ENCODE measurements around the gene S100A10.

Gene S100A10

DNA sequence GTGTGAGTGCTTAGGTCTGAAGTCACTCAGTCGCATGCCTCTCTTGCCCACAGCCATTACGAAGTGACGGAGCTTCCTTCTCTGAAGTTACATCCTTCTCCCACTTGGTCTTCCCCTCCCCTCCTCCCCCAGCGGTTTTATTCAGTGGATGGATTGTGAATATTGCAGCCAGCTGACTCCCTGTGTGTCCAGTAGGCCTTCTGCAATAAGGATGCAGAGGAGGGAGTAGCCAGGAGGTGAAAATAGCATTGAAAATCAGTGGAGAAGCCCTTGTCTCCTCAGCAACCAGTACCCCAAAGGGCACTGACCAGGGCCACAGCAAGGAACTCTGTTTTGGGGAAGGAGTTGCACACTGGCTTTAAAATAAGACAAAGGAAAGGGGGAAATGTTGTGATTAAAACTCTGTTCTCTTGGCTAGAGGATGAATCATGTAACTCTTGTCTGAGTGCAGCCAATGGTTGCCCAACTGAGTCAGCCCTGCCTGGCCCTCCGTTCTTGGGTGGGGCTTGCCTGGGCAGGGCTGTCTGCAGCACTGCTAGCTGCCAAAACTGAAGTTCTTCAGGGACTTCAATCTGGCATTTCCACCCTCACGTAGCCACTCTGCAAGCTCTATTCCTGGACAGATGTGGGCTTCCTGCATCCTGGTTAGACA is 4.3 kb downstream of the S100A10 start:
- Histone ChIP-seq H3K4me2 (ENCODE audit: low read depth, low read length, poor library complexity, severe bottlenecking) (no peak overlapping the region), H3K27ac (ENCODE audit: low read depth, low read length) (no peak overlapping the region), H3K27me3 (ENCODE audit: low read length) (no peaks in the 10 kb centered on the region), H3K4me3 (ENCODE audit: insufficient read depth, low read length, poor library complexity, severe bottlenecking) (no peak overlapping the region), H3K36me3 (ENCODE audit: low read length) (no peaks in the 10 kb centered on the region), H4K20me1 (ENCODE audit: low read depth, low read length) (no peaks in the 10 kb centered on the region), H3F3A (ENCODE audit: insufficient read depth) (no peaks in the 10 kb centered on the region), H3K79me2 (ENCODE audit: insufficient read depth, low read length) (no peaks in the 10 kb centered on the region), H3K9ac (ENCODE audit: low read length) (no peak overlapping the region), H2AFZ (ENCODE audit: low read depth, low read length, severe bottlenecking) (no peak overlapping the region), H3K9me3 (ENCODE audit: insufficient read depth, low read length) (no peaks in the 10 kb centered on the region), H3K9me2 (replicated peaks; ENCODE audit: insufficient read depth, low read length) (no peaks in the 10 kb centered on the region)
- TF ChIP-seq CTCF (IDR thresholded peaks at IDR 0.05; ENCODE audit: insufficient read depth, low read length, poor library complexity, severe bottlenecking) (no peak), EZH2phosphoT487 (conservative IDR thresholded peaks at IDR 0.05; ENCODE audit: low read length) (no peak)

DNA sequence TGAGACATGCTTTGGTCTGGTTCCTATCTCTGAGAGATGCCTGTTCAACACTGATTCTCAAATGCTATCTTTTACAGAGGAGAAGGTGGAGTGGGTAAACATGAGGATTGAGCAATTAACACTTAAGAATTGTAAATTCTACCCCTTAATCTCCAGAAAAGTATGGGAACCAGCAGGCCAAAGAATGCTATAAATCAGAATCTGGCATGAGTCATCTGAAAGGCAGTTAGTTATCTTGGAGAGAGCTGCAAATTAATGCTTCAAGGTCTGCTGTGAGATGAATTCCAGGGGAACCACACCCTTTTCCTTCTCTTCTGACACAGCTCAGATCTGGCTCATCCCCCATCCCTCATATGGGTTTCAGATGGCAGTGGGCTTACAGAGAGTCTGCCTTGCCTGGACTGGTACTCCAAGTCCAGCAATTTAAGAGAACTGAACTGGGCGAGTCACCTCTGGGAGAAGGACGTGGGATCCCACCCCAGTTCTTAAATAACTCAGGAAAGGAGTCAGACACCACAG is 5.2 kb downstream of the S100A10 start:
- Histone ChIP-seq H2AFZ (ENCODE audit: low read depth, low read length, severe bottlenecking) (no peak overlapping the region), H3K9me2 (replicated peaks; ENCODE audit: insufficient read depth, low read length) (no peaks in the 10 kb centered on the region), H3K27ac (ENCODE audit: low read depth, low read length) (no peak overlapping the region), H3K27me3 (ENCODE audit: low read length) (no peaks in the 10 kb centered on the region), H3F3A (ENCODE audit: insufficient read depth) (no peaks in the 10 kb centered on the region), H3K4me2 (ENCODE audit: low read depth, low read length, poor library complexity, severe bottlenecking) (no peak overlapping the region), H3K9ac (ENCODE audit: low read length) (no peak overlapping the region), H4K20me1 (ENCODE audit: low read depth, low read length) (no peaks in the 10 kb centered on the region), H3K9me3 (ENCODE audit: insufficient read depth, low read length) (no peaks in the 10 kb centered on the region), H3K36me3 (ENCODE audit: low read length) (no peaks in the 10 kb centered on the region), H3K4me3 (ENCODE audit: insufficient read depth, low read length, poor library complexity, severe bottlenecking) (no peak overlapping the region), H3K79me2 (ENCODE audit: insufficient read depth, low read length) (no peaks in the 10 kb centered on the region)
- no peak for TF ChIP-seq EZH2phosphoT487 (conservative IDR thresholded peaks at IDR 0.05; ENCODE audit: low read length)
- TF ChIP-seq CTCF (IDR thresholded peaks at IDR 0.05; ENCODE audit: insufficient read depth, low read length, poor library complexity, severe bottlenecking), result no peak

- no peak overlapping the region for H3K27ac ChIP-seq (ENCODE audit: low read depth, low read length)
- no peak overlapping the region for H3K4me3 ChIP-seq (ENCODE audit: insufficient read depth, low read length, poor library complexity, severe bottlenecking)
- no peaks in the 10 kb centered on the region for H3K79me2 ChIP-seq (ENCODE audit: insufficient read depth, low read length)
- no peaks in the 10 kb centered on the region for H3F3A ChIP-seq (ENCODE audit: insufficient read depth)
- no peaks in the 10 kb centered on the region for H3K9me3 ChIP-seq (ENCODE audit: insufficient read depth, low read length)
- H2AFZ ChIP-seq (ENCODE audit: low read depth, low read length, severe bottlenecking), result no peak overlapping the region
- no peaks in the 10 kb centered on the region for H4K20me1 ChIP-seq (ENCODE audit: low read depth, low read length)
- H3K9me2 ChIP-seq (replicated peaks; ENCODE audit: insufficient read depth, low read length), result no peaks in the 10 kb centered on the region
- no peaks in the 10 kb centered on the region for H3K36me3 ChIP-seq (ENCODE audit: low read length)
- H3K27me3 ChIP-seq (ENCODE audit: low read length), result no peaks in the 10 kb centered on the region
- no peak overlapping the region for H3K4me2 ChIP-seq (ENCODE audit: low read depth, low read length, poor library complexity, severe bottlenecking)
- H3K9ac ChIP-seq (ENCODE audit: low read length), result no peak overlapping the region
- no peak for TF ChIP-seq EZH2phosphoT487 (conservative IDR thresholded peaks at IDR 0.05; ENCODE audit: low read length)
- TF ChIP-seq CTCF (IDR thresholded peaks at IDR 0.05; ENCODE audit: insufficient read depth, low read length, poor library complexity, severe bottlenecking), result no peak
Observed at GRCh38 chr1:151986501-151987190, 7.0 kb downstream of the S100A10 start.
